Epidermal melanocyte (primary cell): ENCODE results near the gene PLBD1.

Experiments used
- DNase-seq: peaks from one replicate; pipeline ENCODE4 v3.0.0; 2011; ENCODE audit warnings: low spot score; ENCODE audit not compliant: insufficient read length

PLBD1 gene

DNA sequence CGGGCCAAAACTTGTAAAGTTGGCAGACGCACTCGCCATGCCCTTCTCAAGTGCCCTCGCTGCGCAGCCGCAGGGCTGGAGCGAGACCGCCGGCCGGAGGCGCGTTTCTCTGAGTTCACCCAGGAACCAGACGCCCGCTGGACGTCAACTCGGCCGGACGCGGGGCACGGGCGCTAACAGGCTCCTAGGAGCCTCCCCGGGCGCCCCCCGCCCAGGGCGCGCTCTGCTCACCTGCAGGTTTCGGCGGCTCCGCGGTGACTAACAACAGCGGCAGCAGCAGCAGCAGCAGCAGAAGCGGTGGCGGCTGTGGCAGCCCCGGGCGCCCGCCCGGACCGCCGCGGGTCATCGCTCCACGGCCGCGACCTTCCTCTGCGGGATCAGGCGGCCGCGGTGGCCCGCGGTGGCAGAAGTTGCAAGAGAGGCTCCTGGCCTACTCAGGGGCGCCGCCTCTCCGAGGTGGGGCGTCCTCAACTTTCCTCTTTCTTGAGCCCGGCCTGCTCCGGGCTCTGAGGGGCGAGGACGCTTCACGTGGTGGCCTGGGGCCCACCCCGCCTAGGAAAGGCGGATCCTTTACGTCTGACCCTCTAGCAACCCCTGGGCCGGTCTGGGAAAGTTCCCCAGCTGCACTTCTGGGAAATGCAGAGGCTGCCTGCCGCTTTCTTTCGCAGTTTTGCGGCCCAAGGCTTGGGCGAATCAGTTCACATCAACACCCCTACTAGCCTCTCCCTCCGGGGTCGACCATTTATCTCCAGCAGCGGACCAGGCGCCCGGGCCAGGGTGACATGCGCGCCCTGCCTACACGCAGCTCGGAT is at the start of gene PLBD1:
PLBD1 (minus strand) TSS at position 533 of the 812 bp plus-strand sequence; CDS start at position 346, 187 bp downstream.
- DNase-seq, result no peak

DNA sequence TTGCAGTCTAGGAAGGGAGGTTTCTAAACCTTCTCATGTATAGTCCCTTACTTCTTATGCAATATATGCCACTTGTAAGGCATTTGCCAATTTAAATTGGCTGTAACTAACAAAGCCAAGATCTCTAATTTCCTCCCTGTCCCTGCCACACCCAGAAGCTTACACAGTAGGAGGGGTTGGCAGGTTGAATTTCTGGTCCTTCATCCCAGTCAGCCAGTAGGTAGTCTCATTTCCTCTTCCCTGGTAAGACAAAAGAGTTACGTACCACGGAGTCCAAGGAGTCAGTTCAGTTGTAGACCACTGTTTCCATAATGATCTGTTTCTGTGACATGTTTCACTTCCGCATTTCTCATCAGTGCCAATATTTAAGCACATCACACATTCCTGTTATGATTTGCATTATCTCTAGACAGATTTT is 47.0 kb upstream of the PLBD1 start:
- DNase-seq, result no peak

DNA sequence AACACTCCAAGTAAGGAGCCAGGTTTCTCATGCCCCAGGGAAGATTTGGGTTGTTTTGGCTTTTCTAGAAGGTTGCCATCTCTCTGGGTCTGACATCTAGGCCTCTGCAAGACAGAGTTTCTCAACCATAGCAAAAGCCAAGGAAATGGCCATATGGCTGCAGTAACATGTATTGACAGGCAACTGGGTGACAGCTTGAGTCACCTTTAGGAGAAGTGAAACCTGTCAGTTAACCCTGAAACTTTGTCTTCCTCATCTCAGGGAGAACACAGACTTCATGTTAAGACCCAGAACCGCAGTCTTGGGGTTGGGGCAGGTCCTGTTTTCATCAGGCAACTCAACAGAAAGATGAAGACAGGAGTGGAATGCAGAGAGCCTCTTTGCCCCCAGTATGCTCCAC is 46.0 kb upstream of the PLBD1 start:
- no peak for DNase-seq

DNA sequence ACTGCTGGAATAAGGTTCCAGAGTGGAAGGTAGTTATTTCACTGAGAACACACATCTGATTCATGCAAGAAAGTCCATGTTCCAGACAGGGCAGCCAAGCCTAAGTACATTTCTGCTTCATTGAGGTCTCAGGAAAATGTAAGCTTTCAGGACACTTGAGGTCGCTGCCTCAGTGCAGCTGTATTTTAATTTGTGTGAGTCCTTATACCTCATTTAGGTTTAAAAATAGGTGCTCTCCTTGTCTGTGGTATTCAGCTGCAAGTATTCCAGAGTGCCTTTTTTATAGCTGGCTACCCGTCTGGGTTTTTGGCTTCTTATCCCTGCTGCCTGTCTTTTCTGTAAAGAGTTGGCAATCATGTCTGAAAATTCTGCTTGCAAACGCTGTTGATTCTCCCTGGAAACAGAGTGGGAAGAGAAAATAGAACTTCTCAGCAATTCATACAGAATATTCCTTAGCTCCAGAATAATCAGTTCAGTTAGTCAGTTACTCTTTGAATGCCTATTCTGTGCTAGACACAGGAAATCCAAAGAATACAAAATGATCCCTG is 45.3 kb upstream of the PLBD1 start:
- DNase-seq, result no peak

DNA sequence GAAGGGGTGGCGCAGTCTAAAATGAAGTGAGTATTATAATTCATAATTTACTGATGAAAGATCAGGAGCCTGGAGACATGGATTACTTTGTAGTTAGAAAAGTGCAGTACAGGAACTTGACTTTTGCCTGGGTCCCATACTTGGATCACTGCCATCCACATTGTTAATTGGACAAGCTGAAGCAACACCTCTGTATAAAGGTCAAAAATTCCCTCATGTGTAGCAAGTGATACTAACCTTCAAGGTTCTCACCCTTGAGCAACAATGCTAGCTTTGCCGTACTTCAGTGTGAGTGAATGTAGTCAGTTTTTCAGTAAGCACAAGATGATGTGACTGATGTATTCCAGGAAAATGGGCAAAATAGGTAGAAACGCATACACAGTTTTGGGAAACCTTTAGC is 44.6 kb upstream of the PLBD1 start:
- no peak for DNase-seq

DNA sequence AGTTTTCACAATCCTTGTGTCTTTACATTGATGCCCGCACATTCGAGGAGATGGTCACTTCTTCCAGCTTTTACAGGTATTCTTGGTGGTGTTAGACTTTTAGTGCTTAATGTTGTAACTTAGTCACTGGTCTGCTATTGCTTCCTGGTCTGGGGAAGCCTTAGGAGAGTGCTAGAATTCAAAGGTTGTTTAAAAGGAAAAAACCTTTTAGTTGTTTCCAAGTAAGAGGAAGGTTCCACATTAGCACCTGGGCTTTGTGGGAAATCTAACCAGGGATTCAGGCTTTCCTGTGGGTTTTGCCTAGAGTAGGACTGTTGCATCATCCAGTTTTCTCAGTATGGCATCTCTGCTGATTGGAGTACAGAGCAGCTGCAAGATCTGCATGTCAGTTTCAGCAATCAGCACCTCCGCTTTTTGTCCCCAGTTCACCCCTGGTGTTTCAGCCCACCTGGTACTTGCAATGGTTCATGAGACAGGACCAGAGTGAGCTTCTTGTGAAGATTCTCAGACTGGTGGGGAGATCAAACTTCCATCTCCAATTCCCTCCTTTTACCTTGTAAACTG is 44.0 kb upstream of the PLBD1 start:
- DNase-seq, result no peak

- no peak for DNase-seq
These were observed 39.9 kb upstream of the PLBD1 start for GRCh38 chr12:14607568-14607967.

GRCh38 chr12:14605401-14605989 is 37.8 kb upstream of the PLBD1 start:
- DNase-seq, result no peak

DNA sequence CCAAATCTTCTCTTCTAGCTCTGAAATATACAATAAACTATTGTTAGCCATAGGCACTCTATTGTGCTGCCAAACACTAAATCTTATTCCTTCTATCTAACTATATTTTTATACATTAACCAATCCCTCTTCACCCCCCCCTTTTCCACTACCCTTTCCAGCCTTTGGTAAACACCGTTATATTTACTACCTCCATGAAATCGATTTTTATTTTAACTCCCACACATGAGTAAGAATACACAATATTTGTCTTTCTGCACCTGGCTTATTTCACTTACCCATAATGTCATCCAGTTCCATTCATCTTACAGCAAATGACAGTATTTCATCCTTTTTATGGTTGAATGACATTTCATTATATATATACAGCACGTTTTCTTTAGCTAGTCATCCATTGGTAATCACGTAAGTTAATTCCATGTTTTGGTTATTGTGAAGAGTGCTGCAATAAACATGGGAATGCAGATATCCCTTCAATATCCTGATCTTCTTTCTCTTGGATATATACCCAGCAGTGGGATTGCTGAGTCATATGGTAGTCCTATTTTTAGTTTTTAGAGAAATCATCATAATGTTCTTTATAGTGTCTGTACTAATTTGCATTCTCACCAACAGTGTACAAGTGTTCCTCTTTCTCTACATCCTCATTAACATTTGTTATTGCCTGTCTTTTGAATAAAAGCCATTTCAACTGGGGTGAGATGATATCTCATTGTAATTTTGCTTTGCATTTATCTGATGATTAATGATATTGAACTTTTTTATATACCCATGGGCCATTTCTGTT is 34.2 kb upstream of the PLBD1 start:
- no peak for DNase-seq

GRCh38 chr12:14597480-14597879 is 29.8 kb upstream of the PLBD1 start:
- DNase-seq, result no peak

GRCh38 chr12:14591719-14592118 is 24.0 kb upstream of the PLBD1 start:
- DNase-seq, result no peak

GRCh38 chr12:14589169-14590004 is 21.7 kb upstream of the PLBD1 start:
- no peak for DNase-seq

DNA sequence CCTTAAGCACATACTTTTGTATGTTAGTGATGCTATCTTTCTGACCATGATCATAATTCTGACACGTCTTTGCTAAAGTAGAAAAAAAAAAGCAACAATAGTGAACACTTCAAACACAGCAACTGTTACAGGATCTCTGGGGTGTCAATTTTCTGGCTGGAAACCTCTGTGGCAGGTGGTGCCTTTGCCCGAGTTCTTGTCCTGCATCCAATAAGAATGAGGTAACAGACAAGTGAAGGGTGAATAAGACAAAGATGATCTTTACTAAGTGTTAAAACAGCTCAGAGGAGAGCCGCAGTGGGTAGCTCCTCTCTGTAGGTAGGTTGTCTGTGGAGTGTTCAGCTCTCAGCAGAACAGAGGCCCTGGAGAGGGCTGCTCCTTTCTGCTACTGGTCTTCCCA is 20.9 kb upstream of the PLBD1 start:
- DNase-seq, result no peak

GRCh38 chr12:14578646-14579045 is 11.0 kb upstream of the PLBD1 start:
- DNase-seq, result no peak

GRCh38 chr12:14577344-14577743 is 9.7 kb upstream of the PLBD1 start:
- no peak for DNase-seq

- DNase-seq, result no peak
These were observed 9.2 kb upstream of the PLBD1 start for GRCh38 chr12:14576896-14577295.

GRCh38 chr12:14575585-14575984 is 7.9 kb upstream of the PLBD1 start:
- DNase-seq, result no peak

GRCh38 chr12:14573118-14573517 is 5.4 kb upstream of the PLBD1 start:
- no peak for DNase-seq

- DNase-seq, result no peak
These were observed 4.7 kb upstream of the PLBD1 start for GRCh38 chr12:14572401-14572800.

DNA sequence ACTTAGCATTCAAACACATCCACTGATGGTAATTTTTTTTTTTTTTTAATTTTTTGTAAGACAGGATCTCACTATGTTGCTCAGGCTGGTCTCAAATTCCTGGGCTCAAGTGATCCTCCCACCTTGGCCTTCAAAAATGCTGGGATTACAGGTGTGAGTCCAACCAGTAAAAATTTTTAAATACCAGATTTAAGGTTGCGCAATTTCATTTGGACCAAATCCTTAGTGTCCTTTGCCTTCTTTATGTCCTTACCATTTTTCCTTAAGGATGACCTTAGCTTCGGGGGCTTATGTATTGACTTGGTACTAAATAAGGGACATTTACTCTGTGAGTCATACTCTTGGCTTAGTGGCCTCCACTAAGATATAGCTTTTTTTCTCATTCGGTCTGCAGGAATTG is 4.1 kb upstream of the PLBD1 start:
- no peak for DNase-seq

DNA sequence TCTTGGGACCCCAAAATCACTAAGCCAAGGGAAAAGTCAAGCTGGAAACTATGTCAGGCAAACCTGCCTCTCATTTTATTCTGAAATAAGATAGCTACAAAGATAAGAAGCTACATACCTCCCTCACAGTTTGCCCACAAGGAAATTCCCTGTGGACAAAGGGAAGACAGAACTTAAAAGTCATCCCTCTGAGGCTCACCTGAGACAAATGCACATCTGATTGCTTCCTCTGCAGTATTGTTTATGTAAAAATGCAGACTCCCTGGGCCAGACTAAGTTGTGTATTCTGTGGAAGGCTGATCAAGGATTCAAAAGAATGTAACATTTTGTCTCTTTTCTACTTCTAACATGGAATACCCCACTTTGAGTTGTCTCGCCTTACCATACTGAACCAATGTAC is 2.5 kb upstream of the PLBD1 start:
- no peak for DNase-seq
